HS-27A (cell line): Measurements from ENCODE around the gene CCDC197.

Experiments used
- DNase-seq: peaks from one replicate; pipeline ENCODE4 v3.0.0-alpha.2; 2012; ENCODE audit warnings: low read depth, missing footprints

The CCDC197 gene

DNA sequence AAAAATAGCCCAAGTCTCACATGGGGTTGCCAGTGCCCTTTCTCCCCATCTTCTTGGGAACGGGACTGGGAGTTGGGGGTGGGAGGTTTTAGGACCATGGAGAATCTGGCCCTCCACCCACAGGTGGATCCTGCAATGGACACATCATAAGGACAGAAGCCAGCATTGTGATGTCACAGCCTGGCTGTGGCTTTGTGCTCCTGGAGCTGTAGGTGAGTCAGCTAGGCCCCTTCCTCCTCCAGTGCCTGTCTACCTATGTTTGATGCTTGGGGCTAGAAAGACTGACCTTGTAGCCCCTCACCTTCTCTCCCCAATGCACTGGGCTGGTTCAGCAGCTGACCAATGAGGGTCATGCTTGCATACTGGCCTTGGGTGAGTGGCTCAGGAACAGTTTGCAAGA is at the start of gene CCDC197:
TSS of gene CCDC197 (plus strand) at position 220 of the 400 bp plus-strand sequence. CDS start 831 bp downstream, outside the sequence.
- no peak for DNase-seq

- no peak for DNase-seq
These were observed 47.5 kb upstream of the CCDC197 start for GRCh38 chr14:93949511-93950075.

- no peak for DNase-seq
These were observed 46.0 kb upstream of the CCDC197 start for GRCh38 chr14:93950948-93951634.

- DNase-seq, result no peak
These were observed 45.2 kb upstream of the CCDC197 start for GRCh38 chr14:93951635-93952540.

DNA sequence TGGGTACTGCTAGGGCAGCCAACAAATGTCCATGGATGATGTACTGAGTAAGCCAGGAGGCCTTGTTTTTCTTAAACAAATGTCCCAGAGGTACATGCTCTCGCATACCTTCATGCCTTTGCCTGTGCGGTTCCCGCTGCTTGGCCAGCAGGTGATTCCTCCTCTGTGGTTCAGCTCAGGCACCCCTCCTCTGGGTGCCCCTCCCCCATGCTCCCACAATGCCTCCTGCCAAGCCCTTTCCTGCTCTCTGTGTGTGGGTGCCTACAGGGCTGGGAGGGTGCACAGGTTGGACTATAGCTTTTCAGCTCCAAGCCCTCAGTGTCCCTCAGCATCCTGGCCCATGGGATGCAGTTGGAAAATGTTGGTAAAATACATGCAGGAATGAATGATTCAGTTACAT is 44.3 kb upstream of the CCDC197 start:
- DNase-seq, result no peak

- DNase-seq, result no peak
These were observed 43.8 kb upstream of the CCDC197 start for GRCh38 chr14:93953263-93953662.

- DNase-seq, result no peak
These were observed 43.2 kb upstream of the CCDC197 start for GRCh38 chr14:93953739-93954515.

GRCh38 chr14:93954516-93954830 is 42.6 kb upstream of the CCDC197 start:
- no peak for DNase-seq

- no peak for DNase-seq
These were observed 41.9 kb upstream of the CCDC197 start for GRCh38 chr14:93954900-93955849.

- DNase-seq, result no peak
These were observed 41.1 kb upstream of the CCDC197 start for GRCh38 chr14:93955850-93956481.

DNA sequence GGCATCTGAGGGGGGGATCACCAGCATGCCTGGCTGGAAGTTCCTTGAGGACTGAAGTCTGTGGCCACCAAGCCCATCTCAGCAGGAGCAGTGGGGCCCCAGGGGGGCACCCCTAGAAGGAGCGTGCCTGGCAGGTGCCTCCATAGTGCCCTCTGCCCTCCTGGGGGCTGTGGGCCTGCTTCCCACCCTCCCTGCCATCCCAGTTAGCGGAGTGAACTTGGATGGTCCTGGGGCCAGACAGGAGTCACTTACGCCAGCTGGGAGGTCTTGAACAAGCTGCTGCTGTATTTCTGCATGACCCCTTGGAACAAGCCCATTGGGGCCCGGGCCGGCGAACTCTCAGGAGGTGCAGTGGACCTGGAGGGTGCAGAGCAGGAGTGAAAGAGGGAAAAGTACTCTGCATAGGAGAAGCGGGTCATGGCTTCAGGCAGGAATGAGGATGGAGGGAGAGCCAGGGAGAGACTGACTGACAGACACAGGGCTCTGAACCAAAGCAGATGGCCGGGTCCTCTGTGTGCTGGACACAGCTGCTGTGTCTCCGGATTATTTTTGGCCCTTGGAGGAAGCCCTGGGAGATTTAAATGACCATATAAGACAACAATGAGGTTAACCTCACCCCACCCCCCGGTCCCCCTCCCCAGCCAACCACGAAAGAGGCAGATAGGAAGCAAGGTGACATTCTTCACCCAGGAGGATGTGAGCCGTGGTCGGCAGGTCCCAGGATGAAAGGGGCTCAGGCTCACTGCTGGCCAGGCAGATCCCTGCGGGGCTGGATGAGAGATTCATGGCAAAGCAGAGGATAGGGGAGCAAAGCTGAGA is 40.4 kb upstream of the CCDC197 start:
- DNase-seq, result no peak

- no peak for DNase-seq
These were observed 39.8 kb upstream of the CCDC197 start for GRCh38 chr14:93957333-93957710.

- no peak for DNase-seq
These were observed 39.1 kb upstream of the CCDC197 start for GRCh38 chr14:93957751-93958566.

GRCh38 chr14:93958567-93959238 is 38.4 kb upstream of the CCDC197 start:
- DNase-seq, result no peak

DNA sequence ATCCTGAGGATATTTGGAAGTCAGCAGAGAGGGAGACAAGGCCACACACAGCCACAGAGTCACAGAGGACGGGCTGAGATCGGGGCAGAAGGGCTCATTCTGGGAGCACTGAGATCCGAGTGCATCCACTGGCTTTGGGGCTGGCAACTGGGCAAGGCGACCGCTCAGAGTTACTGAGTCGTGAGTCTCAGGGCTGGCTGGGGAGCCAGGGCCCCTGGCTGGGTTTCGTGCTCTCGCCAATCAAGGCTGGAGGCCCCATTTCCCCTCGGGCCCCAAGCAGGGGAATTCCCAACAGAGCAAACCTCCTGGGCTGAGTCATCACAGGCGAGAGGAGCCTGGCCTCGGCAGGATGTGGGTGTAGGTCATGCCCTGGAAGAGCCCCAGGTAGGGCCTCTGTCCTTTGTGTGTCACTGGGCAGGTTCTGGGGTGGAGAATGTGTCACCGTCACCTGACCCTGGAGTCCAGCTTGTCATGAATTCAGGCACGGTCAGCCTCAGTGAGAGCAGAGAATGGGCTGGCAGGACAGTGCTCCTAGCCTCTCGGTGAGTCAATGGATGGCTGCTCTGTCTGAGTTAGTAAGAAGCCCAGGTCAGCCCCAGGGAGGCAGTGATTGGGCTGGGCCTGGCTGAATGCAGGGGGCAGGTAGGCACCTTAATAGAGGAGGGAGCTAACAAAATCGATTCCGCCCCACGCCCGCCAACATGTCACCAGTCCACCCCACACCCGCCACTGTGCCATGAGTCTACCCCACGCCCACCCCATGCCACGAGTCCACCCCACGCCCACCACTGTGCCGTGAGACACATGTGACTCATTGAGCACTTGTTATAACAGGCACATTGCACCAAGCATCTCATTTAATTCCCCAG is 37.6 kb upstream of the CCDC197 start:
- DNase-seq, result peak; percentile 71

- DNase-seq, result no peak
These were observed 37.0 kb upstream of the CCDC197 start for GRCh38 chr14:93960108-93960475.

- no peak for DNase-seq
These were observed 36.2 kb upstream of the CCDC197 start for GRCh38 chr14:93960774-93961438.
